Skeletal muscle tissue (tissue), 4 donors: ENCODE measurements around the gene ITPKC. TPM values are rescaled to one million over a fixed set of nuclear protein-coding genes. Genes with fewer than 3 reads are reported as not detected.
A peak's percentile ranks its signal among the peaks of the same experiment; 100 is the strongest.

ENCODE experiments used
- H3K27ac ChIP-seq: one replicate; pipeline ENCODE4 v1.7.0; 2013; ENCODE audit warnings: mild to moderate bottlenecking, low read depth, low read length, inconsistent platforms
- H3K27me3 ChIP-seq, 3 donors: one replicate each; pipeline ENCODE4 v1.7.0; 2013; ENCODE audit warnings: low read length in 3 of 3; ENCODE audit not compliant: control insufficient read depth in 3 of 3, insufficient read depth in 3 of 3
- H3K36me3 ChIP-seq, 3 donors: one replicate each; pipeline ENCODE4 v1.7.0; 2013; ENCODE audit warnings: low read length in 3 of 3; ENCODE audit not compliant: control insufficient read depth in 3 of 3, insufficient read depth in 3 of 3
- H3K4me1 ChIP-seq, 3 donors: one replicate each; pipeline ENCODE4 v1.7.0; 2013; ENCODE audit warnings: low read length in 3 of 3, mild to moderate bottlenecking in 3 of 3; ENCODE audit not compliant: control insufficient read depth in 3 of 3, insufficient read depth in 3 of 3
- H3K4me3 ChIP-seq, 3 donors: one replicate each; pipeline ENCODE4 v1.7.0; 2013; ENCODE audit warnings: low read length in 3 of 3
- H3K9ac ChIP-seq, 3 donors: one replicate each; pipeline ENCODE4 v1.7.0; 2013; ENCODE audit warnings: low read length in 3 of 3, mild to moderate bottlenecking in 3 of 3, moderate library complexity in 2 of 3, low read depth in 1 of 3
- H3K9me3 ChIP-seq, 3 donors: one replicate each; pipeline ENCODE4 v1.7.0; 2013; ENCODE audit warnings: low read length in 3 of 3; ENCODE audit not compliant: control insufficient read depth in 3 of 3
- total RNA-seq: library from RNA; depleted of rRNA; stranded (reverse); fragments of >200 nt; gene quantifications from one replicate; pipeline ENCODE4 v1.2.3, GENCODE V29; 2014
- donor health status: Osteomylitis.

ITPKC gene
- total RNA-seq, 1 donor from 2014 or later, result 6.8 TPM

DNA sequence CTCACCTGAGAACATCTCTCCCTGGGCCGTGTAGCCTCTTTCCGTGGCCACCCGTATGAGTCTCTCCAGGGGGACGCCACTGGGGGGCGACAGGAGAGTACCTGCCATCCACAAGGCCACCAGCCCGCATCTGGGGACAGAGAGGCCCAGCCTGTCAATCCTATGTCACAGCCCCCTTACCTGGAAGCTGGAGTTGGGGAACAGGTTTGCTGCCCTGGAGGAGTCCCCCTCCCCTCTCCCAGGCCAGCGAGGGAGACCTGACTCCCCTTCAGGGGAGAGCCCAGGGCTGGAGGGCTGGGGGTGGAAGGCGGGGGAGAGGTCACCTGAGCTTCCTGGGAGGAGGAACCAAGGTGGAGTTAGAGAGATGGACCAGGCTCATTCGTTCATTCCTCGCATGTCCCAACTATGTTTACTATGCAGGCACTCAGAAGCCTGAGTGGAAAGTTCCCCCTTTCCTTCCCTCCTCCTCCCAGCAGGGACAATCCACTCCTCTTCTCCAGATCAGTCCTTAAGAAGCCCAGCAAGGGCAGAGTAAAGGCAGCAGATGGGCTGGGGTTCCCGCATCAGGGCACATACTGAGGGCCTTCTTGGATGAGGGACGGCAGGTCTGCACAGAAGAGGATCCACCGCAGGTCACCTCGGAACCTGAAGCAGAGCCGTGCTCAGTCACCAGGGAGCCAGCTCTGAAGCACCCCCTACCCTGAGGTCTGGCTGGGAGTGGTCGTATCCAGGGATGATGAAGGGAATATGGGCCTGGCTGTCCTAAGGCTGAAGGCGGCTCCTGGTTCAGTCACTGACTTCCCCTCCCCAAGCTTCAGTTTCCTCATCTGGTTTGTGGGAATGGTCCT, 27.9 kb downstream of the ITPKC start:
- Histone ChIP-seq H3K4me3 (no peak overlapping the region), H3K27me3 (no peaks in the 10 kb centered on the region), H3K9ac (peak overlapping the region in 1 of 3 donors; percentile 16), H3K27ac (no peak overlapping the region), H3K4me1 (peaks cover 30 to 39% (median 39%) of the 10 kb centered on the region in 3 donors), H3K9me3 (no peaks in the 10 kb centered on the region), H3K36me3 (peaks cover 4 to 10% (median 9%) of the 10 kb centered on the region in 3 donors)

- Histone ChIP-seq H3K9me3 (no peaks in the 10 kb centered on the region), H3K9ac (no peak overlapping the region), H3K4me1 (peaks cover 27 to 37% (median 36%) of the 10 kb centered on the region in 3 donors), H3K36me3 (peaks cover 0 to 8% (median 8%) of the 10 kb centered on the region in 3 donors), H3K27ac (no peak overlapping the region), H3K4me3 (no peak overlapping the region), H3K27me3 (no peaks in the 10 kb centered on the region)
Observed at GRCh38 chr19:40745402-40745780, 28.5 kb downstream of the ITPKC start.

DNA sequence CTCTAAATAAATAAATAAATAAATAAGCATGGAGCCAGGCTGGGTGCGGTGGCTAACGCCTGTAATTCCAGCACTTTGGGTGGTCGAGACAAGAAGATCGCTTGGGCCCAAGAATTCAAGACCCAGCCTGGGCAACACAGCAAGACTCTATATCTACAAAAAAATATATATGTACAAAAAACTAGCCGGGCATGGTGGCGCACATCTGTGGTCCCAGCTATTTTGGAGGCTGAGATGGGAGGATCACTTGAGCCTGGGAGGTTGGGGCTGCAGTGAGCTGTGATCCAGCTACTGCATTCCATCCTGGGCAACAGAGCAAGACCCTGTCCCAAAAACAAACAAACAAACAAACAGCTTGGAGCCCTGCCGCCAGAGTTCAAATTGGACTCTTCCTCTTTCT, 30.6 kb downstream of the ITPKC start:
- no peak overlapping the region for H3K4me3 ChIP-seq
- H3K36me3 ChIP-seq, result peaks cover 0 to 8% (median 0%) of the 10 kb centered on the region in 3 donors
- peaks cover 18 to 36% (median 33%) of the 10 kb centered on the region in 3 donors for H3K4me1 ChIP-seq
- H3K9ac ChIP-seq, result no peak overlapping the region
- no peaks in the 10 kb centered on the region for H3K9me3 ChIP-seq
- H3K27ac ChIP-seq, result no peak overlapping the region
- H3K27me3 ChIP-seq, result no peaks in the 10 kb centered on the region

DNA sequence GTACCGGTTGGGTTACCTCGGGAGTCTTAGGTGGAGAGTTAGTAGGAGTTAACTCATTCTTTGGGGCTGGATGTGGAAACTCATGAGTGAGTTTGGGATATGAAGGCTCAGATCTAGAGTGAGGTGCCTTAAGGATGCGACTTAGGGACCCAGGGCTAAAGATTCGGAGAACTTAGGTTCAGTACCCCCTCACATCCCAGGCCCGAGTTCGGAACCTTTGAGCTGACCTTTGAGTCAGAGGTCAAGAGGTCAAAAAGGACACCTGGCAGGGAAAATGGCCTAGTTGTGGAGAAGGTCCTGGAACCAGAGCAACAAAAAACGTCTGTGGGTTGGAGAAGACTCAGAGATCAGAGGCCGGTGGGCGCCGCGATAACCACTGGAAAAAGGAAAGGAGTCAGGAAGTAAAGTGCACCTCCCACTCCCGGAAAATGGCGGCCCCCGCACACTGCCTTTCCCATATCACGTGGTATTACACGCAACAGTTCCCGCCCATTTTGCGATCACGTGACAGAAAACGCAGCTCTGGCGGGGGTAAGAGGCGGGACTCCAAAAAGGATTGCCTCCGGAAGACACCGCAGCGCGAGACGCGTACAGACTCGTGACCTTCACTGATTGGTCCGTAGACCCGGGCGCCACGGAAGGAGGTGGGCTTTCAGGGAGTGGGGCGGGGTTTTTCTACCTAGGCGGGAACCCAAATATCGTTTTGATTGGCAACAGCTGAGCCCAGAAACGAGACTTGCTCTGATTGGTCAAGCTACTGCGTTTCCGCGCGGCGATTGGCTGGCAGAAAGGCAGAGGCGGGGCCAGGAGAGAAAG, 33.4 kb downstream of the ITPKC start, which contains the start of gene ACTMAP:
ACTMAP (minus strand) TSS at position 420 of the 816 bp plus-strand sequence. CDS start 674 bp downstream, outside the sequence.
- H3K4me1 ChIP-seq, result peaks cover 22 to 42% (median 40%) of the 10 kb centered on the region in 3 donors
- no peaks in the 10 kb centered on the region for H3K9me3 ChIP-seq
- no peaks in the 10 kb centered on the region for H3K27me3 ChIP-seq
- peak within 1 kb of the TSS; percentile 99 for H3K27ac ChIP-seq
- peaks cover 0 to 7% (median 0%) of the 10 kb centered on the region in 3 donors for H3K36me3 ChIP-seq
- H3K4me3 ChIP-seq, result peak within 1 kb of the TSS; percentile 93 to 97 (median 94)
- H3K9ac ChIP-seq, result peak within 1 kb of the TSS; percentile 87 to 92 (median 91)

DNA sequence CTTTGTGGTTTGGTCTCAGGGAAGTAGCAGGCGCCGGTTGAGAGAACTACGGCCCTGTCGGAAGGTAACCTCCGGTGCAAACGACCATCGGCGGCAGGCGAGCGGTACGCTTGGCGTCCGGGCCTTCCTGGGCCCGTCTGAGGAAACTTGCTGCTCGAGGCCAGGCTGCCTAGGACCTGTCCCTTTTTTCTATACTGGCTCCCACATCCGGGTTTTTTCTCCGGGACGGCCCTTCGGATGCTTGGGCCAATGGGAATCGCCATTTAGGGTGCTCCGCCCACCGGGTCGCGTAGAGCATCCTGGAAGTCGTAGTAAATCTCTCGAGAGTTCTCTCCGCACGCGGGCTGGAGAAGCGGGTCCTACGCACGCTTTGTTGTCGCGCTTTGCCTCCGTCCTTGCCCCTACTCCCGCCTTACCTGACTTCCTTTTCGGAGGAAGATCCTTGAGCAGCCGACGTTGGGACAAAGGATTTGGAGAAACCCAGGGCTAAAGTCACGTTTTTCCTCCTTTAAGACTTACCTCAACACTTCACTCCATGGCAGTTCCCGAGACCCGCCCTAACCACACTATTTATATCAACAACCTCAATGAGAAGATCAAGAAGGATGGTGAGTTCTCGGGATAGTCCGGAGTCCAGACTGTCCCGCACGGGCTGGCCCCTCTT, 34.1 kb downstream of the ITPKC start, which contains the start of gene SNRPA:
SNRPA (plus strand) TSS at position 330 of the 664 bp plus-strand sequence; CDS start at position 536, 206 bp downstream.
- Histone ChIP-seq H3K27me3 (no peaks in the 10 kb centered on the region), H3K36me3 (peaks cover 0 to 11% (median 3%) of the 10 kb centered on the region in 3 donors), H3K27ac (peak within 1 kb of the TSS; percentile 99), H3K9me3 (no peaks in the 10 kb centered on the region), H3K4me1 (peaks cover 22 to 42% (median 37%) of the 10 kb centered on the region in 3 donors), H3K4me3 (peak within 1 kb of the TSS; percentile 93 to 97 (median 94)), H3K9ac (peak within 1 kb of the TSS; percentile 87 to 92 (median 91))

- peak overlapping the region in 1 of 3 donors; percentile 86 for H3K9ac ChIP-seq
- no peaks in the 10 kb centered on the region for H3K27me3 ChIP-seq
- peaks cover 22 to 42% (median 36%) of the 10 kb centered on the region in 3 donors for H3K4me1 ChIP-seq
- peaks cover 2 to 19% (median 12%) of the 10 kb centered on the region in 3 donors for H3K36me3 ChIP-seq
- H3K4me3 ChIP-seq, result peak overlapping the region in 2 of 3 donors; percentile 91 to 97
- no peaks in the 10 kb centered on the region for H3K9me3 ChIP-seq
- H3K27ac ChIP-seq, result peak overlapping the region; percentile 93
Observed at GRCh38 chr19:40752257-40752781, 35.4 kb downstream of the ITPKC start.

GRCh38 chr19:40754611-40755247, 37.8 kb downstream of the ITPKC start:
- peaks cover 10 to 27% (median 22%) of the 10 kb centered on the region in 3 donors for H3K4me1 ChIP-seq

GRCh38 chr19:40755248-40755624, 38.3 kb downstream of the ITPKC start:
- Histone ChIP-seq H3K9me3 (no peaks in the 10 kb centered on the region), H3K4me1 (peaks cover 8 to 22% (median 19%) of the 10 kb centered on the region in 3 donors), H3K27me3 (no peaks in the 10 kb centered on the region), H3K9ac (no peak overlapping the region), H3K36me3 (peaks cover 22 to 41% (median 29%) of the 10 kb centered on the region in 3 donors), H3K27ac (no peak overlapping the region), H3K4me3 (no peak overlapping the region)

More at GRCh38 chr19:40754611-40755247, 37.8 kb downstream of the ITPKC start:
- H3K9me3 ChIP-seq, result no peaks in the 10 kb centered on the region
- no peaks in the 10 kb centered on the region for H3K27me3 ChIP-seq
- peaks cover 17 to 37% (median 26%) of the 10 kb centered on the region in 3 donors for H3K36me3 ChIP-seq
- H3K4me3 ChIP-seq, result no peak overlapping the region
- H3K9ac ChIP-seq, result peak overlapping the region in 1 of 3 donors; percentile 40
- H3K27ac ChIP-seq, result no peak overlapping the region

DNA sequence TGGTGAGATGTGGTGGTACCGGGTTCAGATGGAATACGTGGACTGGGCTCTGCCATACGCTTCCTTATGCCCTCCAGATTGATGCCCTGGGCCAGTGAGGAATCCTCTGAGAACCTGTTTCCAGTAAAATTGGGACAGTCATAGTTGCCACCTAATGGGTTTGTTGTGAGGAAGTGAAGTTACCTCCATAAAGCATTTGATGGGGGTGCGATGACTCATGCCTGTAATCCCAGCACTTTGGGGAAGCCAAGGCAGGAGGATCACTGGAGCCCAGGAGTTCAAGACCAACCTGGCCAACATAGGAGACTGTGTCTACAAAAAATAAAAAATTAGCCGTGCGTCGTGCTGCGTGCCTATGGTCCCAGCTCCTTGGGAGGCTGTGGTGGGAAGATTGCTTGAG, 38.9 kb downstream of the ITPKC start:
- Histone ChIP-seq H3K9me3 (no peaks in the 10 kb centered on the region), H3K4me3 (no peak overlapping the region), H3K36me3 (peaks cover 27 to 46% (median 33%) of the 10 kb centered on the region in 3 donors), H3K27ac (no peak overlapping the region), H3K4me1 (peaks cover 8 to 22% (median 19%) of the 10 kb centered on the region in 3 donors), H3K27me3 (no peaks in the 10 kb centered on the region), H3K9ac (no peak overlapping the region)
